Keratinocyte (primary cell): ENCODE measurements around the gene MEGF11. TPM values are rescaled to one million over a fixed set of nuclear protein-coding genes. Genes with fewer than 3 reads are reported as not detected.

ENCODE experiments used
- DNase-seq: peaks from one replicate; pipeline ENCODE4 v3.0.0-alpha.2; 2011; ENCODE audit warnings: low read depth, missing footprints, low spot score
- FAIRE-seq: peaks from 2 replicates; lab custom pipeline; 2011; peaks lifted over from hg19 to GRCh38; lab: Jason Lieb, UNC
- H2AFZ ChIP-seq: 2 replicates; pipeline ENCODE4 v1.6.0; 2012; ENCODE audit warnings: low read length, control low read depth, inconsistent platforms; ENCODE audit not compliant: control insufficient read depth
- H3K27ac ChIP-seq: 2 replicates; pipeline ENCODE4 v1.5.1; 2011; ENCODE audit warnings: low read length; ENCODE audit not compliant: control insufficient read depth, insufficient read depth
- H3K27me3 ChIP-seq: 3 replicates; pipeline ENCODE4 v1.6.0; 2011; ENCODE audit warnings: low read length; ENCODE audit not compliant: control insufficient read depth, insufficient read depth; ENCODE audit errors: extremely low read depth
- H3K36me3 ChIP-seq, 2 experiments: 2 replicates in 1 of 2; 3 replicates in 1 of 2; pipeline ENCODE4 v1.5.1; 2011; ENCODE audit warnings: low read length in 2 of 2, mild to moderate bottlenecking in 1 of 2; ENCODE audit not compliant: control insufficient read depth in 2 of 2, insufficient read depth in 2 of 2; ENCODE audit errors: extremely low read depth in 1 of 2
- H3K4me1 ChIP-seq: 3 replicates; pipeline ENCODE4 v1.5.1; 2011; ENCODE audit warnings: low read length; ENCODE audit not compliant: control insufficient read depth, insufficient read depth; ENCODE audit errors: extremely low read depth
- H3K4me2 ChIP-seq: 3 replicates; pipeline ENCODE4 v1.6.0; 2011; ENCODE audit warnings: low read depth, low read length; ENCODE audit not compliant: control insufficient read depth, insufficient read depth; ENCODE audit errors: extremely low read depth
- H3K4me3 ChIP-seq, 3 experiments: fragments of 200-600 bp in 1 of 3; sonication (generic) in 1 of 3; 2 replicates in 2 of 3; 3 replicates in 1 of 3; pipeline ENCODE4 v1.5.1; 2011 to 2016; ENCODE audit warnings: low read length in 3 of 3, mild to moderate bottlenecking in 3 of 3, control low read depth in 2 of 3, inconsistent platforms in 1 of 3, low read depth in 1 of 3, mixed read lengths in 1 of 3, mixed run types in 1 of 3, moderate library complexity in 1 of 3; ENCODE audit not compliant: control insufficient read depth in 2 of 3, insufficient read depth in 2 of 3; ENCODE audit errors: extremely low read depth in 1 of 3
- H3K79me2 ChIP-seq: 2 replicates; pipeline ENCODE4 v1.6.0; 2012; ENCODE audit warnings: low read length; ENCODE audit not compliant: control insufficient read depth, insufficient read depth
- H3K9ac ChIP-seq: 3 replicates; pipeline ENCODE4 v1.6.0; 2011; ENCODE audit warnings: low read length; ENCODE audit not compliant: control insufficient read depth, insufficient read depth; ENCODE audit errors: extremely low read depth
- H3K9me1 ChIP-seq: 3 replicates; pipeline ENCODE4 v1.6.0; 2011; ENCODE audit warnings: low read length; ENCODE audit not compliant: control insufficient read depth, insufficient read depth; ENCODE audit errors: extremely low read depth
- H3K9me3 ChIP-seq: 2 replicates; pipeline ENCODE4 v1.5.1; 2012; ENCODE audit warnings: low read depth, low read length; ENCODE audit not compliant: control insufficient read depth
- H4K20me1 ChIP-seq: 3 replicates; pipeline ENCODE4 v1.6.0; 2011; ENCODE audit warnings: low read length; ENCODE audit not compliant: control insufficient read depth, insufficient read depth; ENCODE audit errors: extremely low read depth
- CTCF ChIP-seq, 3 experiments: IDR thresholded peaks in 1 of 3; conservative IDR thresholded peaks in 1 of 3; optimal IDR thresholded peaks in 1 of 3; 2 replicates in 2 of 3; 3 replicates in 1 of 3; pipeline versions ENCODE3 to v1.5.1; 2011; ENCODE audit warnings: low read length in 3 of 3, mild to moderate bottlenecking in 3 of 3, moderate library complexity in 2 of 3, control low read depth in 1 of 3, inconsistent platforms in 1 of 3; ENCODE audit not compliant: insufficient read depth in 2 of 3; ENCODE audit errors: extremely low read depth in 1 of 3
- EZH2 ChIP-seq: IDR thresholded peaks from one replicate; pipeline ENCODE4 v1.6.1; 2012; ENCODE audit warnings: inconsistent platforms, mild to moderate bottlenecking, low read length, moderate library complexity
- dilution Hi-C: fragments of 300-500 bp; cut with MboI; formaldehyde crosslinking; loops from one replicate; pipeline ENCODE4 v1.7.0; 2020; ENCODE audit warnings: low sequenced_read_pairs; ENCODE audit not compliant: extremely low pct_ligation_motif_present
- polyA plus RNA-seq, 5 experiments: library from polyadenylated mRNA; depleted of rRNA in 3 of 5; stranded (reverse) in 3 of 5; stranded (forward) in 1 of 5; unstranded in 1 of 5; fragments of >200 nt; gene quantifications; 1 replicate in 1 of 5; 2 replicates in 3 of 5; 3 replicates in 1 of 5; pipeline versions ENCODE4 v1.2.1 to v1.2.3, GENCODE V29; 2011 to 2012; ENCODE audit warnings: missing spikeins in 2 of 5, low read depth in 1 of 5, low replicate concordance in 1 of 5

MEGF11 gene
- polyA plus RNA-seq, 1 donor (not counting 4 experiments of a cell fraction or from before 2014, with no cell fraction given): not detected

- H3K9ac ChIP-seq: no peak overlapping the region
- no peaks in the 10 kb centered on the region for H3K79me2 ChIP-seq
- peaks cover 26% of the 10 kb centered on the region for H3K4me1 ChIP-seq
- no peak for FAIRE-seq
- no peak for DNase-seq
- H3K4me3 ChIP-seq: no peak overlapping the region
- no peaks in the 10 kb centered on the region for H4K20me1 ChIP-seq
- H3K27me3 ChIP-seq: no peaks in the 10 kb centered on the region
- no peaks in the 10 kb centered on the region for H3K9me1 ChIP-seq
- no peaks in the 10 kb centered on the region for H3K9me3 ChIP-seq
- no peak overlapping the region for H3K27ac ChIP-seq
- no peak overlapping the region for H2AFZ ChIP-seq
- dilution Hi-C loops: no loop called here
- no peaks in the 10 kb centered on the region for H3K36me3 ChIP-seq
- H3K4me2 ChIP-seq: no peak overlapping the region
- TF ChIP-seq EZH2 (no peak), CTCF (optimal IDR thresholded peaks at IDR 0.05 in 1 of 3, IDR thresholded peaks at IDR 0.05 in 1 of 3, conservative IDR thresholded peaks at IDR 0.05 in 1 of 3; ENCODE audit: extremely low read depth in 1 of 3, insufficient read depth in 2 of 3, low read length in 3 of 3) (no peak)
Observed at GRCh38 chr15:66290007-66290406, 36.5 kb upstream of the MEGF11 start.

- no peaks in the 10 kb centered on the region for H3K9me1 ChIP-seq
- H4K20me1 ChIP-seq: no peaks in the 10 kb centered on the region
- no peaks in the 10 kb centered on the region for H3K9me3 ChIP-seq
- no peaks in the 10 kb centered on the region for H3K27me3 ChIP-seq
- DNase-seq (no peak), FAIRE-seq (no peak)
- H3K4me1 ChIP-seq: peaks cover 15% of the 10 kb centered on the region
- H3K27ac ChIP-seq: no peak overlapping the region
- H3K4me3 ChIP-seq: no peak overlapping the region
- no peak overlapping the region for H3K9ac ChIP-seq
- no peaks in the 10 kb centered on the region for H3K36me3 ChIP-seq
- H2AFZ ChIP-seq: no peak overlapping the region
- dilution Hi-C loops: no loop called here
- H3K79me2 ChIP-seq: no peaks in the 10 kb centered on the region
- TF ChIP-seq CTCF (optimal IDR thresholded peaks at IDR 0.05 in 1 of 3, IDR thresholded peaks at IDR 0.05 in 1 of 3, conservative IDR thresholded peaks at IDR 0.05 in 1 of 3; ENCODE audit: extremely low read depth in 1 of 3, insufficient read depth in 2 of 3, low read length in 3 of 3): no peak
- no peak overlapping the region for H3K4me2 ChIP-seq
Observed at GRCh38 chr15:66288551-66289185, 35.1 kb upstream of the MEGF11 start.
